ENCODE data around the gene CHL1.

The CHL1 gene

GRCh38 chr3:217099-217813, 20.7 kb downstream of the CHL1 start:
- DNase-seq: peak in 1 of 14 donors; percentile 56

DNA sequence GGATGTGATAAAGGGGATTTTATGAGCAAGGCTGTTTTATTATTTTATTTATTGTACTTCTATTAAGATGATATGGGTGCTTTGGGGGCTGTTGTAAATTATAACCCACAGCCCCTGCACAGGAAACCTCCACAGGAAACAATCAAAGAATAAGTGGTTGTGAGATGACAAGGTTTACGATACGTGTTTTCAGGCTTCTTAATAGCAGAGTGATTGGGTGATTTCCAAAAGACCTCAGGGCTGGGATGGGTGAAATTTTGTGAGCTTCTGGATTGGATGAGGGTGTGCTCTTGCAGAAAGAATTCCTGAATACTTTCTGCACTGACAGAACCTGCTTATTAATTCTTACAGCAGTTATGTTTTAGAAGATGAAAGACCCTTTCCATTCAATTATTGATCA, 21.4 kb downstream of the CHL1 start:
- DNase-seq: no peak

GRCh38 chr3:228442-229182, 32.0 kb downstream of the CHL1 start:
- no peak for DNase-seq

GRCh38 chr3:229183-229661, 32.7 kb downstream of the CHL1 start:
- DNase-seq: no peak

DNA sequence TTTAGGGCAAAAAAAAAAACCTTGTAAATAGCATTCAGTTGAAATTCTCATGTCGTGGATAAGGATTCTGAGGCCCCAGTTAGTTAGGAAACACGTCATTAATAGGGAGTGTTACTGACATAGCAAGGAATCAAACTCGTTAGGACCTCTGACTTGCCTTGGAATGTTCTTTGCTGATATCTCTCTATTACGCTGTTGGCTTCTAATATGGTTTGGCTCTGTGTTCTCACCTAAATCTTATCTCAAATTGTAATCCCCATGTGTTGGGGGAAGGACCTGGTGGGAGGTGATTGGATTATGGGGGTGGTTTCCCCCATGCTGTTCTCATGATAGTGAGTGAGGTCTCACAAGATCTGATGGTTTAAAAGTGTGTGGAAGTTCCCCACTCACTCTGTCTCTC, 40.3 kb downstream of the CHL1 start:
- DNase-seq: no peak

GRCh38 chr3:242602-243355, 46.2 kb downstream of the CHL1 start:
- no peak for DNase-seq

DNA sequence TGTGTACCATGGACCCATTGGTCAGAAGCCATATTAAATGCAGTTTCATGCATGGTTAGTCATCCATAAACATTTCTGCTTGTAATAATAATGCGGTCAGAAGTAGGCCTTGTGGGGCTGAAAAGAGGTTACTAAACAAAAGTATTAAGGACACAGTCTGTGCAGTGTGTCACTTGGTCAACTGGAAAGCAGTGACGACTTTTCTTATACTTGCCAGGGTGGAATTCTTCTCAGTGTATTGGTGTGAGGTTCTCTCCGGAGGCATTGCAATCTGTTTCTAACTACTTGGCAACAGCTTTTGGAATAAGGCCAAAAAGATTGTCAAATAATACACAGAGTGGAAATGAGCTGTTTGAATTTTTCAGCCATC, 46.8 kb downstream of the CHL1 start:
- DNase-seq: peak in 1 of 14 donors; percentile 41

DNA sequence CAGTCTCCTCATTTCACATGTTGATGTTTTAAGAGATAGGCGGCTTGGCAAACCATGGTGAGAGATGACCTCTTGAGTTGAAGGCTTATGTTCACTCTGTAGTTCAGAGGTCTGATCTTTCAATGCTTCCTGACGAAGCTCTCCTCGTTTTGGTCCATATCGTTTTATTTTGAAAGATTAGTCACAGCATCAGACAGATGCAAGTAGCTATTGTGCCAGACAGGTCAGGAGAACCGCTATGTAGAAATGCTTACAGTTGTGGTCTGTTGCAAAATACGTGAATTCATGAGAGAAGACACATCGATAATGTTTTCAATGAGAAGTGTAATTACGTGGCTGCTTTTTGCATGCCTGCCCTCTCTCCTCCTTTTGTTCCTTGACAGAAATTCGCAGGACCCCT, 47.5 kb downstream of the CHL1 start:
- no peak for DNase-seq

GRCh38 chr3:247916-248315, 51.4 kb downstream of the CHL1 start:
- DNase-seq: no peak

DNA sequence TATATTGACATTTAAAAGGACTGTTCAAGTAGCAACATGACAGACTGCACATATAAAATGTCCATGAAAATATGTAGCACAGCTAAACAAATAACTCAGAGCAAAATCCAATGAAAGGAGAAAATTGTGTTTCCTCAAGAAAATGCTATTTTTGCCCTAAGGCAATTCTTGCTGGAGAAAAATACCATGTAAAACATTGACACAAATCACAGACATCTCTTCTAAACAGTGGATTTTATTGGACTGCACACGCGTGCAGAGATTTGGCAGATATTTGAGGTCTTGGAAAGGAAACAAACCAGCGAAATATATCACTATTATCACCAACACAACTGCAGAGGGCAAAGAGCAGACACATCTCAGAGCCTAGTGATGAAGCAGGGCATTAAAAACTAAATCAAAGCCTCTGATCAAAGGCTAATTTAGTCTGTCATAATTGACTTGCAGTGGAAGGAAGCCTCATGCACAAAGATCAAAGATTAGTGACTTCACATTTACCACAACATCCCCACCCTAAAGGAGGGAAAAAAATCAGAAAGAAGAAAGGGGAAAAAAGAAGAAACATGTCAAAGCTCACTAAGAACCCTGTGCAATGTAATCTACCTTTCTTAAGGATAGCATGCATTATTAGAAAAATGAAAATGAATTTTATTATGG, 52.4 kb downstream of the CHL1 start:
- no peak for DNase-seq

GRCh38 chr3:249587-250262, 53.2 kb downstream of the CHL1 start:
- no peak for DNase-seq

DNA sequence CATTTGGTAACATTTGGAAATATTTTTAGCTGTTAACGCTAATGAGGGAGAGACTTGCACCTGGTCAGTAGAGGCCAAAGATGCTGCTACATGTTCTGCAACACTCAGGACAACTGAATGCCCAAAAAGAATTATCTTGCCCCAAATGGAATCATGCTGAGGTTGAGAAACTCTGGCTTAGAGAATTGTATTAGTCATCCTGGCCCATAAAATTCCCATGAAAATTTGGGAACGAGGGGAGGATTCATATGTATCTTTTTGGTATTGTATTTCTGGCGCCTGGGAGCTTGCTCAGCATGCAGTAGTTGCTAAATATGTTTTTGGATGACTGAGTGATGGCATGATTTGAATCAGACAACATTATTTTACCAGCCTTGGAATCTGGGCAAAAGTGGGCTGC, 59.9 kb downstream of the CHL1 start:
- DNase-seq: no peak

DNA sequence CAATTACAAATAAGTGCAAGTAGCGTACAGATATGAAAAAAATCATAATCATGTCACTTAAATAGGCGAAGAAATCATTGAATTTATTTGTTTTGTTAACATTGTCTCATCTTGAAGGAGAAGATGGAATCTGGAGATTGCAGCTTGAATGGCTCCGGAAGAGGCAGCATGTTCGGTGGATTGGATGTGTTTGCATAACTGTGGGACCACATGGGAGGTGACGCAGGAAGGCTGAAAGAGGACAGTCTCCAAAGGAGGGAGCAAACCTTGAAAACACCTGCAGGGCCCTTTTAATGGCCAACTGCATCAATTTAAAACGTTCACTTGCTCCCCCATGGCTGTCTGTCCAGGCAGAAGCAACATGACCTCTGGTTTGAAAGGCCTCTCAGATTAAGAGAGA, 61.3 kb downstream of the CHL1 start:
- no peak for DNase-seq

GRCh38 chr3:260898-261297, 64.3 kb downstream of the CHL1 start:
- DNase-seq: no peak

DNA sequence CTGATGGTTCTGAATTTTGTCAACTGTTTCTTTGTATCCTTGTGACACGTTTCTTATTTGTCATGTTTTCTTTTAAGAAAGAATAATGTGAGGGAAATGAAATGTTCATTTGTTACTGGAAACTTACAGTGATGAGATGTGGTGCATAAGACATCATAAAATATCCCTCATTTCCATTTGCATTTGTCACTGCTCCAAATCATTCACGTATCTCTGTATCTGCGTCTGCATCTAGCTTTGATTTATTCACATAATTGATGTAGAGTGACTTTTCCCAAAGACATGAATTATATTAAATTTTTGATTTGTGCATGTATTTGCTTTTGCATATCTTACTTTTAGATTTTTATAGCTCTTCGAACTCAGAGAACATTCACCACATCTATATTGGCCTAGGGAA, 66.8 kb downstream of the CHL1 start:
- no peak for DNase-seq

DNA sequence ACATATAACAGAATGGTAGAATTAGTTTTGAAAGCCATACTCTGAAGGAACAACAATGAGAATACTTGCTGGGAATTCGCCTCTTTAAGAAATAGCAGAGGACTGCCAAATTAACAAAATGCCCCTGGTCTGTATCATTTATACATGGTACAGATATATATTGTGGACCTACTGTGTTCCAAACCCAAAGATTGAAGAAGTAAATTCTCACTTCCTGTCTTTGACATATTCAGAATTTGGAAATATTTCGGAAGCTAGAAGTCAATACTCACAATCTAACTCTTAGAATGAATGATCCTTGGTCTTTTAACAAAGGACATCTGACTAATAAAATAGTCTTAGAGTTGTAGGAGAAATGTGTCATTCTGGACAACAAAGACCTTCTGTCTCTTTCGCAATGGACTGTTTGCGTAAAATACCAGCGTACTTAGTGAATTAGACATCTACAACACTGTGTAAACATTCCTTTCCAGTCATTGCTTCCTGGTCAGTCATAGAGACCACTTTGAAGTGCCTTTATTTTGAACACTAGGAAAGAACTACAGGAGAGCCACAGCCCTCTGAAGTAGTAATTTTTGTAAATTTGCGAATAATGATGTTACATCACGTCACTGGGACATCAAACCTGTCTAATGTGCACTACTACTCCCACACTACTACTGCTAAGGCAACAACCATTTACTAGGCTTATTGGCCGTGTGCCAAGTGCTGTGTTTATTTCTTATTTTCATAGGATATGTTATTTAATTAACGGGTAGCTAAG, 68.0 kb downstream of the CHL1 start:
- DNase-seq: no peak

DNA sequence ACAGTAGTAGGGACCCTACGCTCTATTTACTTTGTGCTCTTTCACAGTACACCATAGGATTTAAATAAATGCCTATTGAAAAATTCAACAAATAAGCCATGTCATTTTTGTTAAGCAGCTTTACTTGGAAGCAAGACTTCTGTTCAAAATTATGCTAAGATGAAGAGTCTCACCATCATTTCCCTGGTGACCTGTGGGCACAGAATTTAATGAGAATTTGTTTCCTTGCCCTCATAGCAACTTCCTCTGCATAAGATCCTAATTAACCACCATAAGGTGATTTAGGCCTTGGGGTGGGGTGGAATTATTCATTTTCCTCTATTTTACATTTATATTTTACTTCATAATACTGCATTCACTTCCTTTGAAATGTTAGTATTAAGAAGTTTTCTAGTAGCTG, 70.5 kb downstream of the CHL1 start:
- DNase-seq: no peak

DNA sequence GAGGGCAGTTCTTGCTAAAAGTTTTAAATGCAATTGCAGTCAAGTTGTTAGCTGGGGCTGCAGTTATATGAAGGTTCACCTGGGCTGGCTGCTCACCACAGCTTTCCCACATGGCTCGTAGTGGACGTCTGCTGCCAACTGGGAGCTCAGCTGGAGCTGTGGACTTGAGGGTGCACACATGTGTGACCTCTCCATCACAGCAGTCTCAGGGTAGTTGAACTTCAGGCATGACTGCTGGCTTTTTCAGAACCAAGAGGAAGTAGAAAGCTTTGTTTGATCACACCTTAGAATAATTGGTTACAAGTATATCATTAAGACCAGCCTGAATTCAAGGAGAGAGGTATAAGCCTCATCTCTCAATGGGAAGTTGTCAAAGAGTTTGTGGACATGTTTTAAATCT, 74.1 kb downstream of the CHL1 start:
- no peak for DNase-seq

DNA sequence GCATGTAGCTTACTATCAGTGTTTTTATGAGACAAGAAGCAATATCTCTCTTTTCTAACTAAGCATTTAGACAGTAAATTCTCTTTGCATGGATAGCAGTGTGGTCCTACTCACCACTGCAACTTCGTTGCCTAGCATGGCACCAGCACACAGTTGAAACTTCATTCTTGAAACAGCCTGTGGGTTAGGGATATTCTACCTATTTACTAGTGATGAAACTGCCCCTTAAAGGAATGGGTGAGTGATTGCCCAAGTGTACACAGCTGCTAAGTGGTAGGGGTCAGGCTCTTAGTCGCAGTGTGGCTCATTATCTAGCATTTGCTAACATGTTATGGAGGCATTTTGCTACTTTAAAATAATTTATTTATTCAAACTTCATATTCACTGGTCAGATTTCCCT, 78.4 kb downstream of the CHL1 start:
- DNase-seq: no peak

DNA sequence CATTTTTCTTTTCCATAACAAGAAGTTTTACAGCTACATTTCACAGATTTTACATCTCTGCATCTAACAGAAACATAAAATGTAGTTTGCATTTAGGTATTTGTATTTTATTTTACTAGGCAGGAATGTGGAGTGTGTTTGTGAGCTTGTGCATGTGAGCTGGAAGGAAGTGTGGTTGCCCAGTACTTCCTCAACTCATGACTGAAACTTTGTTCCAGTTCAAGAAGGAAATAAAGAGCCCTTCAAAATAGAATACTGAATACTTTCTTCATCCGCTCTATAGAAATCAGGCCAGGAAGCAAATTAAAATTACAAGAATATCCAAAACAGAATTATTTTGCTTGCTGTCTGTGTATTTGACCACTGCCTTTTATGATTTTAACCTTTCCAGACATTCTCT, 81.3 kb downstream of the CHL1 start:
- DNase-seq: peak in 2 of 14 donors; percentile 0 to 36

- peak in 3 of 14 donors; percentile 0 to 36 (median 6) for DNase-seq
Measured at GRCh38 chr3:278300-279064, 81.9 kb downstream of the CHL1 start.

Measured in C1 segment of cervical spinal cord (tissue), 14 donors.